KOPT-K1 (cell line): ENCODE data around the gene OR2T33.

Experiments
- H3K27ac ChIP-seq: fragments of 200-600 bp; sonication (generic); 2 replicates; pipeline ENCODE4 v1.5.1; 2016; ENCODE audit warnings: antibody characterized with exemption, mild to moderate bottlenecking, low read depth, low read length; ENCODE audit not compliant: poor library complexity, severe bottlenecking
- H3K36me3 ChIP-seq: fragments of 200-600 bp; sonication (generic); 2 replicates; pipeline ENCODE4 v1.5.1; 2017; ENCODE audit warnings: antibody characterized with exemption, mild to moderate bottlenecking, low read length, moderate library complexity; ENCODE audit not compliant: insufficient read depth
- H3K9me3 ChIP-seq: fragments of 200-600 bp; sonication (generic); 2 replicates; pipeline ENCODE4 v1.5.1; 2017; ENCODE audit warnings: antibody characterized with exemption, low read length, mild to moderate bottlenecking; ENCODE audit not compliant: insufficient read depth, poor library complexity, severe bottlenecking

Gene OR2T33

DNA sequence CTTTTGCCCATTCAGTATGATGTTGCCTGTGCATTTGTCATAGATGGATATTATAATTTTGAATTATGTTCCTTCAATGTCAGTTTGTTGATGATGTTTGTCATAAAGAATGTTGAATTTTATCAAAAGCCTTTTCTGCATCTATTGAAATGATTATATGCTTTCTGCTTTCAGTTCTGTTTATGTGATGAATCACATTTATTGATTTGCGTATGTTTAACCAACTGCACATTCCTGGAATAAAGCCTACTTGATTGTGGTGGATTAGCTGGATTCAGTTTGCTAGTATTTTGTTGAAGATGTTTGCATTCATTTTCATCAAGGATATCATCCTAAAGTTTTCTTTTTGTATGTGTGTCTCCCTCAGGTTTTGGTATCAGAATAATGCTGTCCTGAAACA, 52.2 kb downstream of the OR2T33 start:
- Histone ChIP-seq H3K27ac (no peak overlapping the region), H3K9me3 (no peaks in the 10 kb centered on the region), H3K36me3 (no peaks in the 10 kb centered on the region)
